GM19099 (cell line): ENCODE measurements around the gene COBLL1.

ENCODE experiments used
- POLR2A ChIP-seq: IDR thresholded peaks from 3 replicates; pipeline ENCODE4 v1.6.1; 2011; ENCODE audit warnings: low read depth; ENCODE audit not compliant: insufficient read length; ENCODE audit errors: extremely low read depth

The COBLL1 gene

GRCh38 chr2:164869420-164869772 lies 27.8 kb upstream of the COBLL1 start:
- TF ChIP-seq POLR2A, result no peak

GRCh38 chr2:164868563-164869419 lies 27.2 kb upstream of the COBLL1 start:
- TF ChIP-seq POLR2A, result no peak

DNA sequence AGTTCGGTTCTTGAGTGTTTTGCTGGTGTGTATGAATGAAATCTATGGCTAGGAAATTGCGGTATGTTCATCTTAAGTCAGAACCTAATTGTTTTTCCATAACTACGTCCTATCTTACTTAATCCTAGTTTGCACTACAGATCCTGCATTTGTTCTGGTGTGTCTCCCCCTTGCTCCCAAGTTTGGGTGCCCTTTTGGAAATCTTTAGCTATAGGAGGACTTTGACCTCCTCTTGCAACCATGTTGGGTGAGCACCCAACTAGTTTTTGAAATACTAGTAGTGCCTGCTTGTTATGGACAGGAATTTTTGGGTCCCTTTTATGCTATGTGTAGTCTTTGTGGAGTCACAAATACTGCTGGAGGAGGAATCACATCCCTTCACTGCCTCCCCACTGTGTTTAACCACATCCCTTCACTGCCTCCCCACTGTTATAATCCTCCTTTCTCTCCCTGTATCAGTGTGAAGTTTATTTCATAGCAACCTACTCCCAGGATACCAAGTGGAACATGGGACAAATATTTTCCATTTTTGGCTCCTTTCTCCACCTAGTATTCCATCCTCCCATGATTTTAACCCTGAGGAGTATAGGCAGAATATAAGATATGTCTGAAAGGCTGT lies 26.3 kb upstream of the COBLL1 start:
- TF ChIP-seq POLR2A, result no peak

GRCh38 chr2:164860694-164861042 lies 19.0 kb upstream of the COBLL1 start:
- no peak for TF ChIP-seq POLR2A

DNA sequence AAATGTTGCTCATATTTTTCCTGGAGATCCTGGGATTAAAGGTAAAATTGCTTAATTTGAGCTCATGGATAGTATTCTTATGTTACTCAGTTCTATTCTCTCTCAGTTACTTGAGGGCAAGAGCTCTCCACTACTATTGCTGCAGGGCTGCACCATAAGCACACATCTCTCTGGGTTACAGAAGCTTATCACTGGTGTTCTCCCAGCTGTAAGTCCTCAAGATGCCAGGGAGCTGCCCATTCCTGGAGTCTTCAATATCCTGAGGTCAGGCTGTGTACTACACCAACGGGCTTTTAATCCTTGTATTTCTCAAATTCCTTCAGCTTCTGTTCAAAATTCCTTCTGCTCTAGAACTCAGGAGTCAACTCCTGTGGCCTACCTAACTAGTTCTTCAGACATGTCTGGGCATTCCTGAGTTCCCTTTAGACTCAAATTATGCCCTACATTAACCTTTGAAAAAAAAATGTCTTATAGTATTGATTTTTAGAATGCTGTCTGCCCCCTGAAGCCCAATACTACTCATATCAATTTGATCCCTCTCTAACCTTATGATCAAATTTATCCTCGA lies 17.7 kb upstream of the COBLL1 start:
- TF ChIP-seq POLR2A, result no peak

DNA sequence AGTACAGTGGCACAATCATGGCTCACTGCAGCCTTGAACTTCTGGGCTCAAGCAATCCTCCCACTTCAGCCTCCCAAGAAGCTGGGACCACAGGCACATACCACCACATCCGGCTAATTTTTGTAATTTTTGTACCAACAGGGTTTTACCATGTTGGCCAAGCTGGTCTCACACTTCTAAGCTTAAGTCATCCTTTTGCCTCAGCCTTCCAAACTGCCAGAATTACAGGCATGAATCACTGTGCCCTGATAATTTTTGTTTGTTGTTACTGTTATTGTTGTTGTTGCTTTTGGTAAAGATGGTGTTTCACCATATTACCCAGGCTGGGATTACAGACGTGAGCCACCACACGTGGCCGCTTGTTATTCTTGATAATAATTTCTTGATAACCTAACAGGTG lies 10.5 kb upstream of the COBLL1 start:
- TF ChIP-seq POLR2A, result no peak

DNA sequence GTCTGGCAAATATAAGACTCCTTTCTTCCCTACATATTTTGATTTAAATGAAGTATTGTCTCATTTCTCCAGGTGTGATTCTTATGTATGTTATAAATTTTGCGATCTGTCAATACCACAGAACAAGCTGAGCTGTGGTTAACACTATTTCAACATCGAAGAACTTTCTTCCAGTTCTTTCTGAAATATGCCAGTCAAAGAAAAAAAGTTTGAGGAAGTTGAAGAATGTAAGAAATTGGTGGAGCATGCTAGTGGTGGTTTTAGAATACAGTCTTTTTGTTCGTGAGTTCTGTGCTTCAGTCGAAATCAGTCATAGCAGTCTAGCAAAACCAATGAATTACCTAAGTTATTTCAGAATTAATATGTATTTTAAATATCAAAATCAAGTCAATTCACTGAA lies 8.6 kb upstream of the COBLL1 start:
- no peak for TF ChIP-seq POLR2A

GRCh38 chr2:164849506-164849905 lies 7.9 kb upstream of the COBLL1 start:
- no peak for TF ChIP-seq POLR2A

- TF ChIP-seq POLR2A, result no peak
Observed at GRCh38 chr2:164847981-164848741, 6.5 kb upstream of the COBLL1 start.

GRCh38 chr2:164847291-164847690 lies 5.7 kb upstream of the COBLL1 start:
- no peak for TF ChIP-seq POLR2A

DNA sequence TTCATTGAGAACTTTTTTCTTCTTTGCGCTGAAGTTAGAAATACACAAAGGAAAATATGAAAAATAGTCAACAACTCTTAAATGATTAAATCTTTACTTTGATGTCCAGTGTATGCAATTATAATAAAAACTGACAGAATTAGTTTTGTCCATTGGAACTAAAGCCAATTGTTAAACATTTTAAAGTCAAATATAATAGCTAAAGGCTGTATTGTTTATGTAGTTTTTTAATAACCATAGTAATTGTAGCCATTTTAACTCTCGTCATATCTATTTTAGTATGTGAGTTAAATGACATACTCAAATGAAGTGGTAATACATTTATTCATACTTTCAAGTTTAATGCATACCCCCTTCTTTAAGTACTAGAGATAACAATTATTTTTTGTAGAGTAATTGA lies 4.7 kb upstream of the COBLL1 start:
- TF ChIP-seq POLR2A, result no peak

DNA sequence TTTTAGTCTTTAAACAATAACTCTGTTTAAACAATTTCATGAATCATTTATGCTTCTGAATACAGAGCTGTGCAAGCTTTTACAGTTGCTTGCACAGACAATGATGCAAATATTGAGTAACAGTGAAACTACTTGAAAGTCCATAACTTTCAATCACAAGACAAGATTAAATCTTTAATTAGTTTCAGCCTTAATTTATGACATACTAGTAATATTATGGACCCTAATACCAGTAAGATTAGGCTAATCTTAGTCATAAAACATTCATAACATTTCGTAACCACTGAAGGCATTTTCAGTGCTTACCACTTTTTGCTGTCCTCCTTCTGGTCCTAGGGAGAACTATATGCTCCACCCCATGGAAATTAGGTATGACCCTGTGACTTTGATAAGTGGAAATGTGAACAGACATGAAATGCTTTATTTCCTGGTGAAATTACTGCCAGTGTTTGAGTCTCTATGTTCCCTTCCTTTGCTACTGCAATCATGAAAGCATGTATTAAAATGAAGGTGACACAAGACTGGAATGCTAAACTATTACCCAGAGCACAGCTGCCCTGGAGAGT lies 1.8 kb upstream of the COBLL1 start:
- no peak for TF ChIP-seq POLR2A

DNA sequence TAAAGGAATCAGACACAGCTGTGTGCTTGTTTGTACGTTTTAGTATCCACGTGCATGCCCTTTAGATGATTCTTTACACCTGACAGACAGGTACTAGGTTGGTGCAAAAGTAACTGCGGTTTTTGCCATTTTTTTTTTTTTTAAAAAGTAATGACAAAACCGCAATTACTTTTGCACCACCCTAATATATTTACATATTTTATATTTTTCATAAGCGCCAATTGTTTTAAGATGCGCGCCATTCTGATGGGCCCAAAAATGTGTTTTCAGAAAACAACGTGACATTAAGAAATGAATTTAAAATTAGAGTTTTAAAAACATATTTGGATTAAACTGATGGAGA lies 972 bp upstream of the COBLL1 start:
- TF ChIP-seq POLR2A, result no peak

DNA sequence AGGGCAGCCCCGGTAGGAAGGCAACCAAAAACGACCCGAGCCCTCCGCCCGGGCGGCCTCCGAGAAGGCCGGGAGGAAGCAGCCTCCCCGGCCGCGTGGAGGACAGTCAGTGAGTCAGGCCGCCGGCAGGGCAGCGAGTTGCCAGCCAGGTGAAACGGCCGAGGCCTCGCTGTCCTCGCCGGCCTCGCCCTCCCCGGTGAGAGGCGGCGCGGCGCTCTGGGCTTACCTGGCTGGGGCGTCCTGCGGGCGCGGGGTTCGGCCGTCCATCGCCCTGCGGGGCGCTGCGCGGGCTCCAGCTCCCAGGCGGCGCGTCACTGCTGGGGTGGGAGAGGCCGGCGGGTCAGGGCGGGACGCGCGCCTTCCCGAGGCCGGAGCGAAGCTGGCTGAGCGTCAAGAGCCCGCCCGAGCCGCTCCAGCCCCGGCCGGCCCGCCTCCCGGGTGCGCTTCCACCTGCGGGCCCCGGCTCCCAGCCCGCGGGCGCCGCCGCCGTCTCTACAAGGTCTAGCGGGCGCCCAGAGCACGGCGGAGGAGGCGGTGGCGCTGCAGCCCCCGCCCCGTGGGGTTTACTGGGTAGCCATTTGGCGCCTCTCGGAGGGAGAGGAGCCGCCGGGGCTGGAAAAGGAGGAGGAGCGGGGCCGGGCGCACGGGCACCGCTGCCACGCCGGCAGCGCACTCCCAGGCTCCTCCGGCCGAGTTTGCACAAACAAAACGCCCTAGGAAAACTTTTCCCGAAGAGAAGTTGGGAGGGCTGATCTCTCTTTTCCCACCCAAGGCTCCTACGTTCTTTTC lies 499 bp downstream of the COBLL1 start:
- TF ChIP-seq POLR2A, result no peak
